Spleen (tissue), 11 donors: ENCODE data around the gene ZNF35. TPM values are rescaled to one million over a fixed set of nuclear protein-coding genes. Genes with fewer than 3 reads are reported as not detected.

Source experiments
- DNase-seq: peaks from one replicate; pipeline ENCODE4 v3.0.0-alpha.2; 2020
- H3K27ac ChIP-seq, 8 donors: fragments of 200-600 bp; sonication (generic) in 7 of 8; 1 replicate in 4 of 8; 2 replicates in 4 of 8; pipeline versions ENCODE4 v1.5.0 to v1.8.0; 2016 to 2021; ENCODE audit warnings: inconsistent platforms in 4 of 8, mild to moderate bottlenecking in 4 of 8, moderate library complexity in 1 of 8
- H3K27me3 ChIP-seq, 7 donors: fragments of 200-600 bp; sonication (generic) in 6 of 7; replicated peaks in 1 of 7; 1 replicate in 4 of 7; 2 replicates in 3 of 7; pipeline versions ENCODE4 v1.5.0 to v1.8.0; 2016 to 2021; ENCODE audit warnings: inconsistent platforms in 3 of 7, mild to moderate bottlenecking in 1 of 7
- H3K36me3 ChIP-seq, 6 donors: fragments of 200-600 bp; sonication (generic) in 5 of 6; 1 replicate in 4 of 6; 2 replicates in 2 of 6; pipeline versions ENCODE4 v1.5.0 to v1.8.0; 2016 to 2021; ENCODE audit warnings: inconsistent platforms in 2 of 6
- H3K4me1 ChIP-seq, 6 donors: fragments of 200-600 bp; sonication (generic) in 5 of 6; 1 replicate in 3 of 6; 2 replicates in 3 of 6; pipeline versions ENCODE4 v1.5.0 to v1.8.0; 2016 to 2021; ENCODE audit warnings: inconsistent platforms in 3 of 6
- H3K4me3 ChIP-seq, 8 donors: fragments of 200-600 bp; sonication (generic) in 7 of 8; 1 replicate in 4 of 8; 2 replicates in 4 of 8; pipeline versions ENCODE4 v1.5.0 to v1.8.0; 2016 to 2021; ENCODE audit warnings: inconsistent platforms in 4 of 8, mild to moderate bottlenecking in 4 of 8, moderate library complexity in 2 of 8
- H3K9me3 ChIP-seq, 8 donors: fragments of 200-600 bp; sonication (generic) in 7 of 8; 1 replicate in 4 of 8; 2 replicates in 4 of 8; pipeline versions ENCODE4 v1.5.0 to v1.8.0; 2016 to 2021; ENCODE audit warnings: inconsistent platforms in 4 of 8
- POLR2A ChIP-seq, 3 donors: fragments of 450-650 bp; IDR thresholded peaks; one replicate each; pipeline ENCODE4 v1.5.1; 2017; ENCODE audit warnings: antibody characterized with exemption in 3 of 3, mild to moderate bottlenecking in 1 of 3
- POLR2AphosphoS5 ChIP-seq, 3 donors: sonication (generic); formaldehyde crosslinking; IDR thresholded peaks; one replicate each; pipeline ENCODE4 v1.5.1; 2017; ENCODE audit warnings: antibody characterized with exemption in 3 of 3
- WGBS, 5 donors: extraction: QIAGEN DNeasy Blood & Tissue Kit in 3 of 5; methylation state at CpG; one replicate each; pipeline versions ENCODE4 v1.1.5 to v1.1.7; 2013 to 2018; 5-methylcytosine and 5-hydroxymethylcytosine counted together
- intact Hi-C: fragments of 100-400 bp; cut with DNase I; formaldehyde crosslinking; loops from one replicate; pipeline ENCODE4 v1.15.0; 2023; ENCODE audit warnings: low total_unique reads
- polyA plus RNA-seq, 3 donors: library from polyadenylated mRNA; stranded (reverse); fragments of 200-250 nt; gene quantifications; one replicate each; pipeline ENCODE4 v1.2.1, GENCODE V29; 2013
- total RNA-seq, 7 donors: library from RNA; depleted of rRNA in 3 of 7; stranded (reverse); fragments of >200 nt in 3 of 7; fragmentation: NEBNext Ultra II Directional in 4 of 7; extraction: Animal tissue kit (Norgen Biotek cat#: 25700) in 4 of 7; gene quantifications; one replicate each; pipeline versions ENCODE4 v1.1.0 to v1.2.1, GENCODE V29; 2016 to 2021
- TF ChIP-seq, protein P1 (sequence below), 11 experiments: fragments of 200-600 bp in 7 of 11; fragments of 450-650 bp in 4 of 11; sonication (generic) in 4 of 11; IDR thresholded peaks in 8 of 11; conservative IDR thresholded peaks in 3 of 11; 1 replicate in 7 of 11; 2 replicates in 4 of 11; pipeline versions ENCODE4 v1.4.0 to v1.8.0; 2016 to 2021; ENCODE audit warnings: antibody characterized with exemption in 11 of 11, inconsistent platforms in 4 of 11, mild to moderate bottlenecking in 1 of 11
- donor health status: healthy with polysubstance abuse.
- donor health status: DM: no; HTN: no; CAD: no; lungs with moderate emphysema.
- donor health status: DM: no; HTN: no; CAD: no.
- donor health status: Bipolar disorder and iron deficiency.
- donor health status: healthy.
- donor health status: DM: no; HTN: no; CAD: no.
- donor health status: DM: yes; HTN: yes; CAD: no.

ZNF35 gene
- total and polyA plus RNA-seq, 10 donors = 2.5 to 19.3 (median 12.9) TPM

GRCh38 chr3:44678480-44679116, 30.1 kb downstream of the ZNF35 start:
- peaks cover 0 to 69% (median 30%) of the 10 kb centered on the region in 8 donors for H3K9me3 ChIP-seq
- TF ChIP-seq, protein P1, sequence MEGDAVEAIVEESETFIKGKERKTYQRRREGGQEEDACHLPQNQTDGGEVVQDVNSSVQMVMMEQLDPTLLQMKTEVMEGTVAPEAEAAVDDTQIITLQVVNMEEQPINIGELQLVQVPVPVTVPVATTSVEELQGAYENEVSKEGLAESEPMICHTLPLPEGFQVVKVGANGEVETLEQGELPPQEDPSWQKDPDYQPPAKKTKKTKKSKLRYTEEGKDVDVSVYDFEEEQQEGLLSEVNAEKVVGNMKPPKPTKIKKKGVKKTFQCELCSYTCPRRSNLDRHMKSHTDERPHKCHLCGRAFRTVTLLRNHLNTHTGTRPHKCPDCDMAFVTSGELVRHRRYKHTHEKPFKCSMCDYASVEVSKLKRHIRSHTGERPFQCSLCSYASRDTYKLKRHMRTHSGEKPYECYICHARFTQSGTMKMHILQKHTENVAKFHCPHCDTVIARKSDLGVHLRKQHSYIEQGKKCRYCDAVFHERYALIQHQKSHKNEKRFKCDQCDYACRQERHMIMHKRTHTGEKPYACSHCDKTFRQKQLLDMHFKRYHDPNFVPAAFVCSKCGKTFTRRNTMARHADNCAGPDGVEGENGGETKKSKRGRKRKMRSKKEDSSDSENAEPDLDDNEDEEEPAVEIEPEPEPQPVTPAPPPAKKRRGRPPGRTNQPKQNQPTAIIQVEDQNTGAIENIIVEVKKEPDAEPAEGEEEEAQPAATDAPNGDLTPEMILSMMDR (IDR thresholded peaks at IDR 0.05 in 8 of 11, conservative IDR thresholded peaks at IDR 0.05 in 3 of 11) = no peak
- TF ChIP-seq POLR2AphosphoS5 (IDR thresholded peaks at IDR 0.05) (no peak), POLR2A (IDR thresholded peaks at IDR 0.05) (no peak)
- H3K27me3 ChIP-seq = no peaks in the 10 kb centered on the region
- DNase-seq = no peak
- 93 to 96% (median 94%) methylated on average over 5 of the region's 5 CpGs for WGBS, 5 donors
- H3K27ac ChIP-seq = no peak overlapping the region
- no peaks in the 10 kb centered on the region for H3K4me1 ChIP-seq
- H3K36me3 ChIP-seq = peaks cover 0 to 28% (median under 1%) of the 10 kb centered on the region in 6 donors
- no peak overlapping the region for H3K4me3 ChIP-seq
- intact Hi-C loops = no loop called here

- no peak for DNase-seq
- peaks cover 0 to 17% (median 8%) of the 10 kb centered on the region in 6 donors for H3K4me1 ChIP-seq
- H3K4me3 ChIP-seq = no peak overlapping the region
- TF ChIP-seq POLR2AphosphoS5 (IDR thresholded peaks at IDR 0.05) = no peak
- TF ChIP-seq, protein P1 (IDR thresholded peaks at IDR 0.05 in 8 of 11, conservative IDR thresholded peaks at IDR 0.05 in 3 of 11) = no peak
- no peak for TF ChIP-seq POLR2A (IDR thresholded peaks at IDR 0.05)
- WGBS, 5 donors = 93 to 97% (median 96%) methylated on average over 4 of the region's 4 CpGs
- H3K9me3 ChIP-seq = peaks cover 0 to 66% (median 35%) of the 10 kb centered on the region in 8 donors
- peaks cover 0 to 36% (median 4%) of the 10 kb centered on the region in 6 donors for H3K36me3 ChIP-seq
- intact Hi-C loops = no loop called here
- H3K27me3 ChIP-seq = peaks cover 0 to 8% (median 0%) of the 10 kb centered on the region in 7 donors
- H3K27ac ChIP-seq = no peak overlapping the region
These were observed 32.5 kb downstream of the ZNF35 start for GRCh38 chr3:44680921-44681455.

GRCh38 chr3:44682182-44682896, 33.8 kb downstream of the ZNF35 start:
- WGBS, 5 donors = 87 to 93% (median 89%) methylated on average over 2 of the region's 2 CpGs
- intact Hi-C loops = no loop called here
- Histone ChIP-seq H3K4me1 (peaks cover 0 to 18% (median 8%) of the 10 kb centered on the region in 6 donors), H3K27ac (no peak overlapping the region), H3K9me3 (peaks cover 0 to 66% (median 35%) of the 10 kb centered on the region in 8 donors), H3K4me3 (no peak overlapping the region), H3K27me3 (peaks cover 0 to 12% (median 0%) of the 10 kb centered on the region in 7 donors), H3K36me3 (peaks cover 0 to 36% (median 4%) of the 10 kb centered on the region in 6 donors)
- TF ChIP-seq POLR2AphosphoS5 (IDR thresholded peaks at IDR 0.05) (no peak), POLR2A (IDR thresholded peaks at IDR 0.05) (no peak)
- TF ChIP-seq, protein P1 (IDR thresholded peaks at IDR 0.05 in 8 of 11, conservative IDR thresholded peaks at IDR 0.05 in 3 of 11) = no peak
- no peak for DNase-seq
